ENCODE results near the gene XYLT1.
A peak's percentile ranks its signal among the peaks of the same experiment; 100 is the strongest.

Gene XYLT1

GRCh38 chr16:17369421-17370222, 101.1 kb downstream of the XYLT1 start:
- no peak for DNase-seq

GRCh38 chr16:17368951-17369350, 101.8 kb downstream of the XYLT1 start:
- DNase-seq: no peak

GRCh38 chr16:17368446-17368845, 102.3 kb downstream of the XYLT1 start:
- no peak for DNase-seq

- no peak for DNase-seq
Measured at GRCh38 chr16:17367923-17368322, 102.8 kb downstream of the XYLT1 start.

DNA sequence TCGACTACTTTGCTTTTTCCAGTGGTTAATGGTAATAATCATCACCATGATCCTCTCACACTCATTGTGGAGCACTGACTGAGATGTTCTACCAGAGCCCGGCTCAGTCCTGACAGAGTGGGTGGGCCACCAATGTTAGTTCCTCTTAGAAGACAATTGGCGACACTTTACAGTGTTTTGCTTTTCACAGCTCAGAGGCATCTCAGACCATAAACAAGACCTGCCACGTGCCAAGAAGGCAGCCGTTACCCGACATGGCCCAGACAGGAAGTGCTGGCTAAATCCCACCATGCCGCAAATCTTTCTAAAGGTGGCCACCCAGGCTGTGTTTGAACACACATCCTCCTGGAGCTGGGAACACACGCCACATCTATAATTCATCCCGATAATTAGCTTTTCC, 103.7 kb downstream of the XYLT1 start:
- no peak for DNase-seq

DNA sequence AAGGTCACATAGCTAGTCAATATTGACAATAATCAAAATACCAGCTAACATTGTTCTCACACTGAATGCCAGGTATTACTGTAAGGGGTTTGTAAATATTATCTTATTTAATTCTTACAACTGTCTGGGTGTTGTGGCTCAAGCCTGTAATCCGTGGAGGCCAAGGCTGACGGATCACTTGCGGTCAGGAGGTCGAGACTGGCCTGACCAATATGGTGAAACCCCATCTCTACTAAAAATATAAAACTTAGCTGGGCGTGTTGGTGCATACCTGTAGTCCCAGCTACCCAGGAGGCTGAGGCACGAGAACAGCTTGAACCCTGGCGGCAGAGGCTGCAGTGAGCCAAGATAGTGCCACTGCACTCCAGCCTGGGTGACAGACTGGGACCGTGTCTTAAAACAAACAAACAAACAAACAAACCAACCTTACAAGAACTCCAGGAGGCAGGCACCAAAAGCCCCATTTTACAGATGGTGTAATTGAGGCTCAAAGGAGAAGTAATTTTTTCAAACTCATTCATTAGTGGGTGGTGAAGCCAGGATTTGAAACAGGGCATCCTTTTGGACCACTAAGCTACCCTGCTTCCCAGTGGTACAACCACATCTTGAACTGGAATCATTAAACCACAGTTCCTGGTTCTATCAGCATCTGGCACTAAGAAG, 104.3 kb downstream of the XYLT1 start:
- DNase-seq: no peak

DNA sequence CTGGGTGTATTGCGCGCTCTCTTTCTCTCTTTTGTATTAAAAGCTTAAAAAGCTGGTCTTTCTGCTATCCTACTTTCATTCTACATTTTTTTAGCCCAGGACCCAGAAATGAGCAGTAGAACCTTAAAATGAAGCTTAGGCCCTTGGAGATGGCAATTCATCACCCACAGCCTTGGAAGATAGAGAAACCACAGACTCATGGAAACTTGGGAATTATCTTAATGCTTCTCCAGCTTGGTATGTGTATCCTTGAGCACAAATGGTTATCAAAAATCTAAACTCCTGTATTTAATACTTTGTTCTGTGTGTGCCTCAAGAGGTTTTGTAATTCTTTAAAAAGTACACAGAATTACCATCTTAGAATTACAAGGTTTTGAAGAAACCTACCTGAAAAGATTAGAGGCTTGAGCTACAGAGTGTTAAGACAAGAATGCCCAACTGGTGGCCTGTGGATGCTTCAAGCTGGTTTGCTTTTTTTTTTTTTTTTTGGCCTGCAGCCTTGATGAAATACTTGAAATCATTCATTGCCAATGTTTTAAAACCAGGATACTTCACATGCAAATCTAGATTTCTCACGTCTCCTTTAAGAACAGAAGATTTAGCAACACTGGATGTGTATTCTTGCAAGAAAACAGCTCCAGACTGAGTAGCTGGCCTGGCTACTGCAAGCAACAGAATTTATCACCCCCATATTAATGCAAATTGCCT, 105.0 kb downstream of the XYLT1 start:
- DNase-seq: no peak

- DNase-seq: no peak
Measured at GRCh38 chr16:17365211-17365541, 105.6 kb downstream of the XYLT1 start.

- no peak for DNase-seq
Measured at GRCh38 chr16:17364319-17365210, 106.2 kb downstream of the XYLT1 start.

GRCh38 chr16:17362946-17363345, 107.8 kb downstream of the XYLT1 start:
- DNase-seq: no peak

DNA sequence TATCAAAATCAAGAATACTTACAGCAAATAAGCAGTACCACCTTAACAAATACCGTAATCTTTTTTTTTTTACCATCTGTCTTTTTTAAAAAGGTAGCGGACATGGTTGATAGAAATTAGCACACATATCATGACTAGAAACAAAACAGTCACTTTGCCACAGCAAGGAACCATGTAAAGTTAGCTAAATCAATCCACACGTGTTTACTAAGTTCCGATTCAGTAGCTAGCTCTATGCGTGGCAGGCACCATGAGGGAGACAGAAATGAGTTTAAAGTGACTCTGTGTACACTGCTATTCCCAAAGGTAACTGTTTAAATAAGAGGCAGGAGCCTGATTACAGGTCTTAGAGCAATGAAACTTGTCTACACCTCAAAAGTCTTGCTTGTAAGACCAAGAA, 108.6 kb downstream of the XYLT1 start:
- DNase-seq: no peak

DNA sequence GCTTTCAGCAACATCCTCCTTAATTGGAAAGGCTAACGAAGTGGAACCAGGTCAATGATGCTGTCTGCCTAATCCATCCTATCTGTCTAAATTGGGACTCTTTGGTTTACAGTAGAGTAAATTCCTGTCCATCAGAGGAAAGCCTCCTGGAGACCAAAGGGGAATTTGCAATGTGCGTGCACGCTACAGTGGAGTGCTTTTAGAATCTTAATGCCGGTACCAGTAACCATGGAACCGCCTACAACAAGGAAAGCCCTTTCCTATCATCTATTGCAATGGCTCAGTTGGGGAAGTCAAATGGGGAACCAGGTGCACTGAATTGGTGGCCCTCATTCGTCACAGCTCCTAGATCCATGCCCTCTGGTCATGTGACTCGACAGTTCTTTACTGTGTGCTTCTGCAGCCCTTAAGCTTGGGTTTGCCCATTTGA, 110.1 kb downstream of the XYLT1 start:
- DNase-seq: no peak

DNA sequence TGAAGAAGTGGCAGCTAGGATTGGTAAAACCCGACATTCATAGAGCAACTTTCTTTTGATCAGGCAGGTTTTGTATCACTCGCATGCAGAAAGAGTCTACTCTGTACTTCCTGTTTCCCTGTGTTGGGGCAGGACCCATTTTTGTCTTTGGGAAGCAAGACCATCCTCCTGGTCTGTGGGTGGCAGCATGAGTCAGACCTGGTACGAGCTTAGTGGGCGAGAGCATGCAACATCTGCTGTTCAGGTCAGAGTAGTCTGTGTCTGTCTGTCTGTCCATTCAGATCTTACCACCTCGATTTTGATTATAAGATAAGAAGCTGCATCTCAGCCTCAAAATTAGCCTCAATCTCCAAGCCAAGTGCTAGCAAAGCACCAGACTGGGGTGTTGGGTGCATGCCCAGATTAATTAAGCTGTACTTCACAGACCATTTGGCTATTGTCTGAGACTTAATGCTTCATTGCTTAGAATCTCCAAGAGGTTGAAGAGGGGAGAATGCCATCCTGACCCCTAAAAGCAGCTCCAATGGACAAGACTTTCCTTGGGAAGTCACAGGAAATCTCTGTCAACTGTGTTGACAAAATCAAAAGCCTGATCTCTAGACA, 110.9 kb downstream of the XYLT1 start:
- no peak for DNase-seq

GRCh38 chr16:17358846-17359245, 111.9 kb downstream of the XYLT1 start:
- DNase-seq: no peak

GRCh38 chr16:17358355-17358754, 112.4 kb downstream of the XYLT1 start:
- no peak for DNase-seq

DNA sequence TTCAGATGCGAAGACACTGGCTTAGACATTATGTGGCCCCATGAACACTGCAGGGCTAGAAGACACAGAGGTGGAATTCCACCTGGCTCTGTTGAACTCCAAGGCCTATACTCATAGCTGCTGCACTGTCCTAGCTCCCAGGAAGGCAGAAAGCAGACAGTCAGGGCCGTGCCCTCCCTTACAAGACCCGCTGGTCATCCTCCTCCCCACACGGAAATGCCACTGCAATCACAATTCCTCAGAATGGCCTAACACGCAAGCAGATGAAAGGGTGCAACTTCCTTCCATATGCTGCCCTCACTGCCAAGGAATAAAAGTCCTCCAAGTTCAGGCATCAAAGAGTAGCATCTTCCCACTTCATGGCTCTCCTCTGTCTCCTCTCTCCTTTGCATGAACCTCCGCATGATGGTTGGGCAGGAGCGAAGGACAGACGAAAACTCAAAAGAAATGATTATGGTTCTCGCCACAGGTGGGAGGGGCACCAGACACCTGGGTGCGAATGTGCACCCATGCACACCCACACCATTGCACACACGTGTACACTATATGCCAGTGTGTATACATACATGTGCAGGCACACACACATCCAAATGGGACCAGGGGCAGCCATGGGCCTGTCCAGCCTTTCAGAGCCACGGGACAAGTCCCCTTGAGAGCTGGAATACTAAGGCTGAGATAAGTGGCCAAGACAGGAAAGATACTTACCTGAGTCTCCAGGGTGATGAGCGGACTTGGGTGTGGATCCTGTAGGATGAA, 113.3 kb downstream of the XYLT1 start:
- no peak for DNase-seq

DNA sequence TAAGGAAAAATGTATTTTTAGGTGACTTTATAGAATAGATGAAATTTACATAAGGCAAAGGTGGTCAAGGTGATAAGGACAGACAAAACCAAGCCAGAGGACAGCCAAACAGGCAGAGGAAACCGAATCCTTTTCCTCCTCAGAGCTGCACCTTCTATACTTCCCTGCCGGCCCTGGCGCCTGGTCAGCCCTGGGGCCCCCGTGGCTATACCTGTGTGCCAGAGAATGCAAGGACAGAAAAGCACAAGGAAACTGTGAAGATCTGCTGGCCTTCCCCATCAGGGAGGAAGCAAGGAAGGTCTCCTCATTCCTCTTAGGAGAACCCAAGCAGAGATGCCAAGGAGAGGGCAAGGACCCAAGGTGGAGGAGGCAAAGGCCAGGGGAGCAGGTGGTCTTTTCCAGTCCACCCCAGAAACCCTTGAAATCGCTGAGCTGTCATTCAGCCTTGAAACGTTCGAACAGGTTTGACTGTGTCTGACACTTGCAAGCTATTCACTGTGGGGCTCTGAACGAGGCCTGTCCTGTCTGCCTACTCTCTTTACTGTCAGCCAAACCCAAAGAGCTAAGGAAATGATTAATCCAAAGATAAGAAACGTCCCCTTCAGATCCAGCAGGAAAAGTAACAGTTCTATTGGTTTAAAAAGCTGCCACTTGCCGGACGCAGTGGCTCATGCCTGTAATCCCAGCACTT, 114.4 kb downstream of the XYLT1 start:
- no peak for DNase-seq

- DNase-seq: no peak
Measured at GRCh38 chr16:17354685-17355084, 116.1 kb downstream of the XYLT1 start.

GRCh38 chr16:17354141-17354601, 116.6 kb downstream of the XYLT1 start:
- DNase-seq: peak; percentile 90

GRCh38 chr16:17353561-17353960, 117.2 kb downstream of the XYLT1 start:
- no peak for DNase-seq

GRCh38 chr16:17351441-17352035, 119.2 kb downstream of the XYLT1 start:
- no peak for DNase-seq
